WTC11 (cell line): ENCODE data around the gene DCBLD2. TPM values are rescaled to one million over a fixed set of nuclear protein-coding genes. Genes with fewer than 3 reads are reported as not detected.

Experiments
- ATAC-seq: fragments of 200-7000 bp; cut with Tn5 transposase; 2 replicates; pipeline ENCODE4 v1.10.0; 2021; ENCODE audit warnings: mild to moderate bottlenecking, moderate library complexity
- CTCF ChIA-PET: fragments of 300-600 bp; sonication (Branson Sonifier 250); formaldehyde crosslinking; loops from one replicate; lab custom pipeline; 2021; ENCODE audit warnings: antibody characterized with exemption; lab: Charles Lee
- POLR2A ChIA-PET: fragments of 350-600 bp; sonication (Branson Sonifier 250); formaldehyde crosslinking; loops from one replicate; lab custom pipeline; 2021; ENCODE audit warnings: antibody characterized with exemption; lab: Charles Lee
- DNase-seq: peaks from one replicate; pipeline ENCODE4 v3.0.0; 2021; ENCODE audit warnings: low spot score
- H3K27ac Mint-ChIP-seq: 2 replicates; pipeline ENCODE4 v1.8.0; 2021; ENCODE audit warnings: mixed read lengths
- H3K27me3 Mint-ChIP-seq: 2 replicates; pipeline ENCODE4 v1.8.0; 2021; ENCODE audit warnings: low read depth, mild to moderate bottlenecking, moderate library complexity, mixed read lengths
- H3K36me3 Mint-ChIP-seq: 2 replicates; pipeline ENCODE4 v1.8.0; 2021; ENCODE audit warnings: mixed read lengths
- H3K4me1 Mint-ChIP-seq: 2 replicates; pipeline ENCODE4 v1.8.0; 2022; ENCODE audit warnings: mixed read lengths
- H3K4me3 Mint-ChIP-seq: 2 replicates; pipeline ENCODE4 v1.8.0; 2021; ENCODE audit warnings: mild to moderate bottlenecking, moderate library complexity, mixed read lengths
- H3K9me3 Mint-ChIP-seq: 2 replicates; pipeline ENCODE4 v1.8.0; 2021; ENCODE audit warnings: mixed read lengths
- E2F5 ChIP-seq: sonication (generic); formaldehyde crosslinking; IDR thresholded peaks from 2 replicates; pipeline ENCODE4 v1.8.1; 2022; ENCODE audit warnings: mild to moderate bottlenecking, moderate library complexity, missing genetic modification reagents
- ETV6 ChIP-seq: sonication (generic); formaldehyde crosslinking; IDR thresholded peaks from 2 replicates; pipeline ENCODE4 v1.8.1; 2022; ENCODE audit warnings: mild to moderate bottlenecking, missing genetic modification reagents
- FOXP4 ChIP-seq: sonication (generic); formaldehyde crosslinking; IDR thresholded peaks from 2 replicates; pipeline ENCODE4 v1.8.0; 2022; ENCODE audit warnings: mild to moderate bottlenecking, missing genetic modification reagents
- IRF2 ChIP-seq: sonication (generic); formaldehyde crosslinking; IDR thresholded peaks from 2 replicates; pipeline ENCODE4 v1.8.0; 2022; ENCODE audit warnings: low read depth, missing genetic modification reagents, borderline replicate concordance
- JAZF1 ChIP-seq: fragments of 250-450 bp; sonication (Bioruptor Pico); IDR thresholded peaks from 2 replicates; pipeline ENCODE4 v1.9.0; 2021; ENCODE audit warnings: moderate library complexity, mild to moderate bottlenecking, inconsistent platforms
- MAX ChIP-seq: sonication (generic); formaldehyde crosslinking; IDR thresholded peaks from 2 replicates; pipeline ENCODE4 v1.8.0; 2022; ENCODE audit warnings: mild to moderate bottlenecking, missing genetic modification reagents
- NR3C1 ChIP-seq: sonication (generic); formaldehyde crosslinking; conservative IDR thresholded peaks from 2 replicates; pipeline ENCODE4 v1.8.1; 2023; ENCODE audit warnings: low read depth, mild to moderate bottlenecking, missing genetic modification reagents
- OVOL2 ChIP-seq: fragments of 250-450 bp; sonication (Bioruptor Pico); IDR thresholded peaks from 2 replicates; pipeline ENCODE4 v1.9.0; 2021; ENCODE audit warnings: mild to moderate bottlenecking, borderline replicate concordance
- STAT6 ChIP-seq: sonication (generic); formaldehyde crosslinking; conservative IDR thresholded peaks from 2 replicates; pipeline ENCODE4 v1.8.1; 2023; ENCODE audit warnings: mild to moderate bottlenecking, low read depth, missing genetic modification reagents, moderate library complexity
- TCF7 ChIP-seq: sonication (generic); formaldehyde crosslinking; IDR thresholded peaks from 2 replicates; pipeline ENCODE4 v1.8.0; 2022; ENCODE audit warnings: mild to moderate bottlenecking, low read depth, missing genetic modification reagents, moderate library complexity
- USF1 ChIP-seq: sonication (generic); formaldehyde crosslinking; IDR thresholded peaks from 2 replicates; pipeline ENCODE4 v1.8.0; 2022; ENCODE audit warnings: mild to moderate bottlenecking, missing genetic modification reagents
- ZNF317 ChIP-seq: sonication (generic); formaldehyde crosslinking; IDR thresholded peaks from 2 replicates; pipeline ENCODE4 v1.8.1; 2023; ENCODE audit warnings: low read depth, mild to moderate bottlenecking, moderate library complexity, missing genetic modification reagents, borderline replicate concordance
- ZNF532 ChIP-seq: fragments of 250-450 bp; sonication (Bioruptor Pico); IDR thresholded peaks from 2 replicates; pipeline ENCODE4 v1.9.0; 2021; ENCODE audit warnings: mild to moderate bottlenecking, borderline replicate concordance
- total RNA-seq: library from RNA; stranded (reverse); gene quantifications from 3 replicates; pipeline ENCODE4 v1.2.3, GENCODE V29; 2021
- TF ChIP-seq, protein P1 (sequence below): fragments of 250-450 bp; sonication (Bioruptor Pico); IDR thresholded peaks from 2 replicates; pipeline ENCODE4 v1.9.0; 2021; ENCODE audit warnings: mild to moderate bottlenecking

Gene DCBLD2
- total RNA-seq, 1 experiment from 2014 or later = 47.9 TPM

GRCh38 chr3:98890181-98890835 lies 11.2 kb downstream of the DCBLD2 start:
- Mint-ChIP-seq H3K9me3 (no peaks in the 10 kb centered on the region), H3K27ac (no peak overlapping the region), H3K4me1 (peaks cover 60% of the 10 kb centered on the region), H3K27me3 (no peaks in the 10 kb centered on the region), H3K4me3 (no peak overlapping the region), H3K36me3 (no peaks in the 10 kb centered on the region)
- ATAC-seq (no peak), DNase-seq (no peak)
- ChIA-PET POLR2A (no interaction called here), CTCF (no interaction called here)
- TF ChIP-seq ZNF532 (CRISPR knock-in tag) (no peak), USF1 (CRISPR knock-in tag) (no peak), E2F5 (no peak), FOXP4 (CRISPR knock-in tag) (no peak), MAX (no peak), STAT6 (CRISPR knock-in tag) (no peak), TCF7 (CRISPR knock-in tag) (no peak), ETV6 (CRISPR knock-in tag) (no peak), JAZF1 (CRISPR knock-in tag) (no peak), OVOL2 (CRISPR knock-in tag) (no peak), NR3C1 (CRISPR knock-in tag) (no peak), ZNF317 (CRISPR knock-in tag) (no peak), IRF2 (CRISPR knock-in tag) (no peak)
- TF ChIP-seq, protein P1, sequence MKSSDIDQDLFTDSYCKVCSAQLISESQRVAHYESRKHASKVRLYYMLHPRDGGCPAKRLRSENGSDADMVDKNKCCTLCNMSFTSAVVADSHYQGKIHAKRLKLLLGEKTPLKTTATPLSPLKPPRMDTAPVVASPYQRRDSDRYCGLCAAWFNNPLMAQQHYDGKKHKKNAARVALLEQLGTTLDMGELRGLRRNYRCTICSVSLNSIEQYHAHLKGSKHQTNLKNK (CRISPR knock-in tag) = no peak
